SH-SY5Y (cell line): ENCODE data around the gene UBE3B.

Source experiments
- GATA2 ChIP-seq: IDR thresholded peaks from 2 replicates; pipeline ENCODE4 v1.6.1; 2011; ENCODE audit warnings: mild to moderate bottlenecking, low read depth, low read length
- GATA3 ChIP-seq: IDR thresholded peaks from 2 replicates; pipeline ENCODE4 v1.6.1; 2011; ENCODE audit warnings: low read depth, mild to moderate bottlenecking, low read length, moderate library complexity

UBE3B gene

DNA sequence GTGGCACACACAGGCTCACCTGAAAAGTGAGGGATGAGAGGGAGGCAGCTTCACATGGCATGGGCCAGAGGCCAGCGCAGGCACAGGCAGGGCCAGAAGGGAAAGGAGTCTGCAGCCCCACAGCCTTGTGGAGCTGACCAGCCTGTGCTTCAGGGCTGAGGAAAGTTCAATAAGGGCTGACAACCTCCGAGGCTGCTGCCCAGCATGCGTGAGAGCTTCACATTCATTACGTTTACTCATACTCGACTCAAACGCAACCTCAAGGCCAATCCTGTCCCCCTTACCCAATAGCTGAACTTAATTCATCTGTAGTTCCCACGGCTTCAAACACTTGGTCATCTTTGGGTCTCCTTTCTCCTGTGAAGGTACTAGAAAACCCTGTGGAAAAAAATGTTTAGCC lies 91.1 kb downstream of the UBE3B start:
- TF ChIP-seq GATA3 = no peak
- TF ChIP-seq GATA2 = no peak

DNA sequence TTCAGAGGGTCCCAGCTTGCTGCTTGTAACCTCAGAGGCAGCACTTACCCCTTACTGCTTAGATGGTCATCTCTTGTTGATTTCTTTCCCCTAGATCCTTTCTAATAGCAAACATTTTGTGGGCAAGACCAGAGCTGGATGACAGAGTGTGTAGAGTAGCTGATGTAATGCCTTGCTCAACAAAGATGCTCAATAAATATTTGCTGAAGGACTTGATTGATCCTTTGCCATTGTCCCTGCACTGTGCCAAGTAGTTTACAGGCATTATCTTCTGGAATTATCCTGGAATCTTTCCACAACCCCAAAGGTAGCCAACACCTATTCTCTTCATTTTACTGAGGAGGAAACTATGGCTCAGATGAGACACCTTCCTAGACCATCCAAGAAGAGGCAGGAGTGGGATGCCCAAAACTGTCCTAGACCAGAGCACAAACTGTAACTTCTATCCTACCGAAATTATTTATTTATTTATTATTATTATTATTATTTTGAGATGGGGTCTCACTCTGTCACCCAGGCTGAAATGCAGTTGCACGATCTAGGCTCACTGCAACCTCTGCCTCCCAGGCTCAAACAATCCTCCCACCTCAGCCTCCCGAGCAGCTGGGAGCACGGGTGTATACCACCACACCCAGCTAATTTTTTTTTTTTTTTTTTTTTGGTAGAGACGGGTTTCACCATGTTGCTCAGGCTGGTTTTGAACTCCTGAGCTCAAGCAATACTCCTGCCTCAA lies 94.5 kb downstream of the UBE3B start:
- no peak for TF ChIP-seq GATA2

DNA sequence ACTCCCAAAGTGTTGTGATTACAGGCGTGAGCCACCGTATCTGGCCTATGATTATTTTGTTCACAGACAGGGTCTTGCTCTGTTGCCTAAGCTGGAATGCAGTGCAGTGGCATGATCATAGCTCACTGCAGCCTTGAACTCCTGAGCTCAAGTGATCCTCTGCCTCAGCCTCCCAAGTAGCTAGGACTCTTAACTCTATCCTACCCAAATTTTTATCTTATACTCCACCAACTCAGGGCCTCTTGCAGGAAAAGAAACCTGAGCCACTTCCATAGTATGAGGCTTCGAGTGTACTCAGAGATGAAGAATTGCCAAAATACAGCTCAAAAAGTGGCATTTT lies 95.0 kb downstream of the UBE3B start:
- TF ChIP-seq GATA2 (no peak), GATA3 (no peak)

DNA sequence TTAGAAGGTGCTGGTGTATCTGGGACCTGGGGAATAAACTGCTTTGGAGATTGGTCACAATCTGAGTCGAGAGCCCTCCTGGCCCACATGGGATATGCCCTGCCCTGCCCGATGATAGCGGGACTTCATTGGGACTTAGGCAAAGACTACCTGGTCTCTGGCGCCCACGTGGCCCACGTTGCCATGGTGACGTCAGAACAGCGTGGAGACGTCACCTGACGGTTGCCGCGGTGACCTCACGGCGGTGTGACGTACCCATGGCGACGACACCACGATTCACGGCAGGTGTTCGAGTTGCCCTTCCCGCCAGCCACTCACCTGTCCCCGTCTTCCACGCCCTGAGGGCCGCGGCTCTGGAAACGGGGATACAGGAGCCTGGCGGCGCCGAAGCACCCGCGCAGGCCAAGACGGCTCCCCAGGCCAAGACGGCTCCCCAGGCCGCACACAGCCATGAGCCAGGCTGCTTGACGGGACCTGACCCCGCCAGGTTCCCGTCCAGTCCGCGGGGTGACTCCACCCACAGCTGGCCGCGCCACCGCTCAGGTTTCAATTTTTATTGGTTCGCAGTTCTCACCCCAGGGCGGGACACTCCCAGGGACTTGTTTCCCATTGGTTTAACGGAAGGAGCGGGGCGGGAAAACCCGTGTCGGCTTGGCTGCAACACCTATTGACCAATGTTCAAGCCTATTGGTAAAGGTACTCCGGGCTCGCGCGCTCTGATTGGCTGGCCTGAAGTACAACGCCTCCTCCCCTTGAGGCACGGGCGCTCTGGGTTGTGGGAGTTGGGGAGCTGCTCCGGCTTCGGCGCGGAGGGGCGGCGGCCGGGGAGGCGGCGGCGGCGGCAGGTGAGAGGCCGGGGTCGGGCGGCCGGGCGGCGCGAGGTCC lies 95.8 kb downstream of the UBE3B start, which contains the start of the genes MMAB and MVK:
Gene MMAB (minus strand): TSS at position 476 of the 885 bp plus-strand sequence. CDS start 24 bp downstream, at position 452.
Gene MVK (plus strand): TSS at position 766 of the 885 bp plus-strand sequence. CDS start 1,029 bp downstream, outside the sequence.
- TF ChIP-seq GATA3 = no peak
- TF ChIP-seq GATA2 = no peak

DNA sequence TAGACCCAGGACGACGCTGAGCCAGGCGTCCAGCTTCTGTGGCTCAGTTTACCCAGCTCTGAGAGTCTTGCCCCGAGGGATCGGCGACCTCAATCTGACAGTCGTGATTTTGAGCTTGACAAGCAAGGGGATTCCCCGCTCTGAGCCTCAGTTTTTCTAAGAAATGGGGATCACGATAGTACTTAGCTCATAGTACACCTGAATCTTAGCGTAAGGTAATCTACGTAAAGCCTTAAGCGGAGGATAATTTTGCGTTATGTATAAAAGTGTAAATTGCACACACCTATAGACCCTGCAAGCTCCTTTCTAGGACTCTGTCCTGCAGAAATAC lies 96.4 kb downstream of the UBE3B start:
- TF ChIP-seq GATA3 (no peak), GATA2 (no peak)

DNA sequence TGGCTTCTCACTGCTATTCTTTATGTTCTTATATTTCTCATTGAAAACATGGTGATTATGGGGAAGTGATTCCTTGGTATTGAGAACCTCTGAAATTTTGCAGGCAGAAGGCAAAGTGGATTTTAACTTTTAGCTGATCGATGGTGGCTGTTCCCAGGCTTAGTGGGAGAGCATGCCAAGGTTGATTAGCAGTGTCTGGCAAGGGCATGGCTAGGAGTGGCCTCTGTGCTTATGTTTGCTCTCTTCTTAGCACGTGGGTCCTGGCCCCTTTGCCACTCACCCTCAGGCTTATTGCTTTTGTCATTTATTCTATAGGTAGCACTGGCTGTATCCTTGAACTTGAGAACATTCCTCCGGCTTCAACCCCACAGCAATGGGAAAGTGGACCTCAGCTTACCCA lies 98.2 kb downstream of the UBE3B start:
- TF ChIP-seq GATA3 = no peak
- TF ChIP-seq GATA2 = no peak

DNA sequence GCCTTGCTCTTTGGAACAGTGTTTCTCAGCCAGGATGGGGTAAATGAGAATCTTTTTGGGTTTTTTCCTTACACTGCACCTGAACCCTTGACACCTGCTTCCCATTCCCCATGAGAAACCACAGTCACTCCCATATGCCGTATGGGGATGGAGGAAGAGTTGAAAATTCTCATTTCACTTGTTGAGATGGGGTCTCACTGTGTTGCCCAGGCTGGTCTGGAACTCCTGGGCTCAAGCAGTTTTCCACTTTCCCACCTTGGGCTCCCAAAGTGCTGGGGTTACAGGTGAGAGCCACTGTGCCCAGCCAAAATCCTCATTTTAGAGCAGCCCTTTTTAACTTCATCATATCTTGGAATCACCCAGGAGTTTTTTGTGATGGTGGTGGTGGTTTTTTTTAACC lies 99.9 kb downstream of the UBE3B start:
- TF ChIP-seq GATA3 = no peak
- no peak for TF ChIP-seq GATA2

DNA sequence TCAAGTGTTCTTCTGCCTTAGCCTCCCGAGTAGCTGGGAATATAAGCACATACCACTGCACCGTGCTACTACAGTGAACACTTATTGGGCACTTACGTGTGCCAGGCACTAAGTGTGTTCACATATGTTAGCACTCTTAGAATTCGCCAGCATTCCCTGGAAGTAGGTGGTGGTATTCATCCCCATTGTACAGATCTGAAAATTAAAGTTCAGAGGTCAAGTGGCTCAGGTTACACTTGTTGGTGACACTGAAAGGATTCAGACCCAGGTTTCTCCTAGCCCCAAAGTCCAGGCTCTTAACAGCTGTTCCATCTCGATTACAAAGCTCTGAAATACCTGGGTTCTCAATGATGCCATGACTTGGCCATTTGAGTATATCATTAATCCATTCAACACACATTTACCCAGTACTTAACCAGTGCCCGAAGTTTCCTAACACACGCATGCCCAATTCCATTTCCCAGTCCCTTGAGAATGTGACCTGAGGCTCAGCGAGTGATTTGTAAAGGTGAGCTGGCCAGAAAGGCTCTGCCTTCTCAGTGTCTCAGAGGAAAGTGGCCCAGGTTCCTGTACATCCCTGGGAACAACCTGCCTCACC lies 101.0 kb downstream of the UBE3B start:
- TF ChIP-seq GATA2 = no peak
- no peak for TF ChIP-seq GATA3

DNA sequence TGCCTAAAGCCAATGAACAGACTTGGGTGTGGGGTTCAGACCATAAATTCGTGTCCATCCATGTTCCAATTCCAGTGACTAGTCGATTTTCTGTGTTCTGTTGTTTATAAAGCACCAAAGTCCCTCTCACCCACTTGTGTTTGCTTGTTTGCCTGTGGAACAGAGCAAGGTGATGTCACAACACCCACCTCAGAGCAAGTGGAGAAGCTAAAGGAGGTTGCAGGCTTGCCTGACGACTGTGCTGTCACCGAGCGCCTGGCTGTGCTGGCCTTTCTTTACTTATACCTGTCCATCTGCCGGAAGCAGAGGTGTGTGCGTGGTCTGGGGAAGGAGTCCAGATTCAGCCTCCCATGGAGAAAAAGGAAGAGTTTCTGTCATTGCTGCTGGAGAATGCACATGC lies 102.2 kb downstream of the UBE3B start:
- TF ChIP-seq GATA3 = no peak
- no peak for TF ChIP-seq GATA2

DNA sequence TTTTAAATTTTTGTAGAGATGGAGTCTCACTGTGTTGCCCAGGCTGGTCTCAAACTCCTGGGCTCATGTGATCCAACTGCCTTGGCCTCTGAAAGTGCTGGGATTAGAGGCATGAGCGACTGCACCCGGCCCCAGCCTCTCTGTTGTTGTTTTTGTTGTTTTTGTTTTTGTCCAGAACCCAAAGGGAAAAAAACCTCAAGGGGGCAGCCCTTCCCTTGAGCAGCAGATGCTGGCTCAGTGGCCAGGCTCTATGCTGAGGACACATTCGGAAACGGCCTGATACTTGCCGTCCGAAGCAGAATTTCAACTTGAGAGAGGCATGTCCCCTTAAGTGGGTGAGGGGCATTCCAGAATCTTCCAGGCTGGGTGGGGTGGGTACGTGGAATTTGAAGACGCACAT lies 102.8 kb downstream of the UBE3B start:
- no peak for TF ChIP-seq GATA3
- no peak for TF ChIP-seq GATA2

DNA sequence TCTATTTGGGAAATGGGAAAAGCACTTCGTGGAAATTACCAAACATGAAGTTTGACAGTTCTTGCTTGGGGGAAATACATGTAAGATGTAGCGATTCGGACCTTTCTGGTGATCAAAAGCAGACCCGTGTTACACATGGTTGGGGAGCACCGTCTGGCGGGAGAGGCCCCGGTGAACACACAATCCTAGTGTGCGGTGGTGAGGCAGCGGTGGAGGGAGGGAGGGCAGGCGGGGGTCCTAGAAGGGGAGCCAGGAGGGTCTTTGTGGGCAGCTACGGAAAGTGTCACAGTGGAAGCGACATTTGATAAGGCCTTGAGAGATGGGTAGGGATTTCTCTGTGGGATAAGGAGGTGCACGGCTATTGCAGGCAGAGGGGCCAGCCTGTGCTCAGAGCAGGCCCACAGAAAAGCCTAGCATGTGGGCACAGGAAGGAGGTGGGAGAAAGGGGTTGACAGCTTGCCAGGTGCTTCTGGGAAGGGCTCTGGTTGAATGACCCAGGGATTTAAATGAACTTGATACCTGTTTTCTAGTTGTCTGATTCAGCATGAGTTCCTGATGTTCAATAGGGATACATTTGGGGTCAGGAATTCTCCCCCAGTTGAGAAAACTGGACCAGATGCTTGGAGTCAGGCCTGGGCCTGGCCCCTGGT lies 103.4 kb downstream of the UBE3B start:
- no peak for TF ChIP-seq GATA3
- TF ChIP-seq GATA2 = no peak

DNA sequence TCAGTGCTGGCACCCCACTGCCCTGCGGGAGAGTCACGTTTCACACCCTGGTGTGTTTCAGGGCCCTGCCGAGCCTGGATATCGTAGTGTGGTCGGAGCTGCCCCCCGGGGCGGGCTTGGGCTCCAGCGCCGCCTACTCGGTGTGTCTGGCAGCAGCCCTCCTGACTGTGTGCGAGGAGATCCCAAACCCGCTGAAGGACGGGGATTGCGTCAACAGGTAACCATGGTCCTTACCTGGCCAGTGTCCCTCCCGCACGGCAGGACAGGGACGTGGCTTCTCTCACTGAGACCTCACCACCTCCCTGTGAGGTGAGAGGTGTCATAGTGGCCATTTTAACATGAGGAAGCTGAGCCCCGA lies 103.9 kb downstream of the UBE3B start:
- TF ChIP-seq GATA3 (no peak), GATA2 (no peak)

DNA sequence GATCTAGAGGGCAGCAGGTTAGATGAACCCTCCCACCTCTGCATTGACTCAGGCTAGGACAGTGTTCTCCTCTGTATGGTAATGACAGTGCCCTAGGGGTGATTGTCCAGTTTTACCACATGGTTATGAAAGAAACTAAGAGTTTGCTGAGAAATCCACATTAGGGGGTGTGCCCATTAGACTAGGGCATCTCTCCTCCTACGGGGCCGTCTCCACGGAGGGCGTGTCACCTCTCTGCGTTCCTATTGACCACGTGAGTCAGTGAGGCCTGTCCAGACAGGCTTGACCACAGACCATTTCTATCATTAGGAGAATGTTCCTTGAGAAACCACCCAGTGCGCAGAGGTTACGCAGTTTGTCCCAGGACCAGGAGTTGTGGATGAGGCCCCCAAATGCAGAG lies 104.4 kb downstream of the UBE3B start:
- TF ChIP-seq GATA3 (no peak), GATA2 (no peak)

DNA sequence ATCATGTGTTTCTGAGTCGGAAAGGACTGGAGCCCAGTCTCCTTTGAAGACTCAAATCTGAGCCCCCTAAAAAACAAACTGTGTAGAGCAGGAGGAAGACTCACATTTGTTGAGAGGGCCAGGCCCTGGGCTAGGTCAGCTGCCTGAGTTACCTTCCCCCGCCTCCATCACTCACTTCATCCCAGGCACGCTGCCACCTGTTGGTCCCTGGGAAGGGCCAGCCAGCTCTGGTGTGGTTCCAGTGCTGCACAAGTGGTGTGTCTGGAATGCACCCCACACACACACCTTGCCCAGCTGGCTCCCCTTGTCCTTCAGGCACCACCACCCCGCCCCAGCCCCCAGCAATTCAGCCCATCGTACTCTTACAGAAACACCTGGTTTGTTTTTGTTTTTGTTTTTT lies 105.2 kb downstream of the UBE3B start:
- TF ChIP-seq GATA3 = no peak
- TF ChIP-seq GATA2 = no peak
